PC-3 (cell line): ENCODE data around the gene ANKRD23. TPM values are rescaled to one million over a fixed set of nuclear protein-coding genes. Genes with fewer than 3 reads are reported as not detected.

ENCODE experiments used
- ATAC-seq: fragments of 200-7000 bp; cut with Tn5 transposase; 2 replicates; pipeline ENCODE4 v1.9.1; 2020; ENCODE audit warnings: mild to moderate bottlenecking, moderate library complexity
- BruUV-seq: library from RNA; stranded (reverse); fragments of 400-500 nt; replicated peaks from 2 replicates; lab custom pipeline; 2021; lab: Mats Ljungman, UMichigan
- CTCF ChIA-PET: fragments of 300-600 bp; sonication (Branson Sonifier 250); formaldehyde crosslinking; loops from one replicate; lab custom pipeline; 2022; ENCODE audit warnings: antibody characterized with exemption; lab: Charles Lee
- POLR2A ChIA-PET: fragments of 300-600 bp; sonication (Branson Sonifier 250); formaldehyde crosslinking; loops from one replicate; lab custom pipeline; 2022; ENCODE audit warnings: antibody characterized with exemption; ENCODE audit not compliant: unreplicated experiment; lab: Charles Lee
- DNase-seq: peaks from one replicate; pipeline ENCODE4 v3.0.0-alpha.2; 2015
- H2AFZ ChIP-seq: fragments of 300-600 bp; sonication (generic); 2 replicates; pipeline ENCODE4 v1.6.0; 2016; ENCODE audit warnings: antibody characterized with exemption, low read length
- H3F3A ChIP-seq: fragments of 300-600 bp; sonication (generic); one replicate; pipeline ENCODE4 v1.6.0; 2017; ENCODE audit warnings: antibody characterized with exemption, low read length, control low read depth, mild to moderate bottlenecking; ENCODE audit not compliant: unreplicated experiment
- H3K27ac ChIP-seq: fragments of 300-600 bp; sonication (generic); 2 replicates; pipeline ENCODE4 v1.5.1; 2016; ENCODE audit warnings: mild to moderate bottlenecking, low read length
- H3K27me3 ChIP-seq: fragments of 300-600 bp; sonication (generic); 2 replicates; pipeline ENCODE4 v1.6.1; 2016; ENCODE audit warnings: low read length, mixed read lengths
- H3K36me3 ChIP-seq: fragments of 300-600 bp; sonication (generic); 2 replicates; pipeline ENCODE4 v1.6.1; 2016; ENCODE audit warnings: low read depth, mixed run types, low read length, mixed read lengths
- H3K4me1 ChIP-seq: fragments of 300-600 bp; sonication (generic); 2 replicates; pipeline ENCODE4 v1.5.1; 2016; ENCODE audit warnings: low read length; ENCODE audit not compliant: insufficient read depth
- H3K4me2 ChIP-seq: fragments of 300-600 bp; sonication (generic); 2 replicates; pipeline ENCODE4 v1.6.0; 2016; ENCODE audit warnings: low read length
- H3K4me3 ChIP-seq: fragments of 300-600 bp; sonication (generic); 2 replicates; pipeline ENCODE4 v1.5.1; 2016; ENCODE audit warnings: mild to moderate bottlenecking, low read length, mixed read lengths
- H3K79me2 ChIP-seq: fragments of 300-600 bp; sonication (generic); 2 replicates; pipeline ENCODE4 v1.6.1; 2017; ENCODE audit warnings: low read length, mixed read lengths
- H3K9ac ChIP-seq: fragments of 300-600 bp; sonication (generic); 2 replicates; pipeline ENCODE4 v1.6.0; 2016; ENCODE audit warnings: mild to moderate bottlenecking, low read length
- H3K9me2 ChIP-seq: fragments of 300-600 bp; sonication (generic); replicated peaks from 2 replicates; pipeline ENCODE4 v1.6.1; 2016; ENCODE audit warnings: mixed run types, low read length, mixed read lengths
- H3K9me3 ChIP-seq: fragments of 300-600 bp; sonication (generic); 2 replicates; pipeline ENCODE4 v1.6.1; 2016; ENCODE audit warnings: low read length, mixed read lengths
- H4K20me1 ChIP-seq: fragments of 300-600 bp; sonication (generic); 2 replicates; pipeline ENCODE4 v1.6.1; 2016; ENCODE audit warnings: low read length, mixed read lengths
- CTCF ChIP-seq: fragments of 300-600 bp; sonication (generic); conservative IDR thresholded peaks from 2 replicates; pipeline ENCODE4 v1.5.1; 2017; ENCODE audit warnings: antibody characterized with exemption, low read depth, mild to moderate bottlenecking, low read length
- EZH2 ChIP-seq: fragments of 300-600 bp; sonication (generic); IDR thresholded peaks from one replicate; pipeline ENCODE4 v1.6.1; 2017; ENCODE audit warnings: antibody characterized with exemption, mild to moderate bottlenecking, low read length; ENCODE audit not compliant: unreplicated experiment
- EZH2phosphoT487 ChIP-seq: fragments of 300-600 bp; sonication (generic); IDR thresholded peaks from 2 replicates; pipeline ENCODE4 v1.6.1; 2018; ENCODE audit warnings: mild to moderate bottlenecking, antibody characterized with exemption, low read length, borderline replicate concordance
- intact Hi-C: fragments of 100-400 bp; cut with micrococcal nuclease; formaldehyde crosslinking; loops from 2 replicates; pipeline ENCODE4 v1.9.0; 2023
- total RNA-seq: library from RNA; depleted of rRNA; stranded (reverse); fragments of >200 nt; gene quantifications from 2 replicates; pipeline ENCODE4 v1.2.3, GENCODE V29; 2014

ANKRD23 gene
- total RNA-seq, 1 experiment from 2014 or later, result 8.2 TPM

GRCh38 chr2:96810783-96811192, 33.0 kb downstream of the ANKRD23 start:
- H2AFZ ChIP-seq, result no peak overlapping the region
- TF ChIP-seq CTCF (no peak), EZH2phosphoT487 (no peak), EZH2 (no peak)
- intact Hi-C loops, result no loop called here
- no peaks in the 10 kb centered on the region for H3F3A ChIP-seq
- peaks cover 5% of the 10 kb centered on the region; the same call in 1 of the 2 replicates for H3K4me1 ChIP-seq
- no peaks in the 10 kb centered on the region for H3K9me3 ChIP-seq
- POLR2A ChIA-PET, result no interaction called here
- no peaks in the 10 kb centered on the region for H3K27me3 ChIP-seq
- no peak overlapping the region for H3K4me3 ChIP-seq
- no peaks in the 10 kb centered on the region for H4K20me1 ChIP-seq
- no peak for DNase-seq
- H3K9me2 ChIP-seq, result no peaks in the 10 kb centered on the region
- no peak overlapping the region for H3K4me2 ChIP-seq
- CTCF ChIA-PET, result no interaction called here
- no peaks in the 10 kb centered on the region for H3K36me3 ChIP-seq
- no peaks in the 10 kb centered on the region for H3K79me2 ChIP-seq
- no peak overlapping the region for H3K27ac ChIP-seq
- H3K9ac ChIP-seq, result no peak overlapping the region
- BruUV-seq, result TSS peak; percentile 30
- no peak for ATAC-seq

GRCh38 chr2:96809951-96810782, 33.7 kb downstream of the ANKRD23 start:
- H3F3A ChIP-seq, result no peaks in the 10 kb centered on the region
- no peaks in the 10 kb centered on the region for H3K9me2 ChIP-seq
- no peak for DNase-seq
- POLR2A ChIA-PET, result no interaction called here
- no peaks in the 10 kb centered on the region for H3K36me3 ChIP-seq
- intact Hi-C loops, result no loop called here
- H3K4me1 ChIP-seq, result peaks cover 4% of the 10 kb centered on the region; the same call in 1 of the 2 replicates
- H3K4me2 ChIP-seq, result no peak overlapping the region
- H3K9me3 ChIP-seq, result no peaks in the 10 kb centered on the region
- no peak overlapping the region for H3K27ac ChIP-seq
- TF ChIP-seq CTCF (no peak), EZH2 (no peak), EZH2phosphoT487 (no peak)
- BruUV-seq, result no TSS peak
- H3K27me3 ChIP-seq, result no peaks in the 10 kb centered on the region
- CTCF ChIA-PET, result no interaction called here
- H2AFZ ChIP-seq, result no peak overlapping the region
- no peak overlapping the region for H3K9ac ChIP-seq
- H3K4me3 ChIP-seq, result no peak overlapping the region
- H4K20me1 ChIP-seq, result no peaks in the 10 kb centered on the region
- no peaks in the 10 kb centered on the region for H3K79me2 ChIP-seq
- ATAC-seq, result no peak

- no peak overlapping the region for H2AFZ ChIP-seq
- no peak overlapping the region for H3K9ac ChIP-seq
- intact Hi-C loops, result no loop called here
- no peaks in the 10 kb centered on the region for H3K9me3 ChIP-seq
- CTCF ChIA-PET, result no interaction called here
- no peaks in the 10 kb centered on the region for H3K79me2 ChIP-seq
- no peak overlapping the region for H3K4me2 ChIP-seq
- no peaks in the 10 kb centered on the region for H3K27me3 ChIP-seq
- H3K27ac ChIP-seq, result no peak overlapping the region
- no peak for ATAC-seq
- H3K36me3 ChIP-seq, result no peaks in the 10 kb centered on the region
- TF ChIP-seq EZH2phosphoT487, result no peak
- no peak for TF ChIP-seq CTCF
- TF ChIP-seq EZH2, result no peak
- no peaks in the 10 kb centered on the region for H3K4me1 ChIP-seq
- H3F3A ChIP-seq, result no peaks in the 10 kb centered on the region
- H3K4me3 ChIP-seq, result no peak overlapping the region
- H3K9me2 ChIP-seq, result no peaks in the 10 kb centered on the region
- no peak for DNase-seq
- BruUV-seq, result no TSS peak
- POLR2A ChIA-PET, result no interaction called here
- H4K20me1 ChIP-seq, result no peaks in the 10 kb centered on the region
Observed at GRCh38 chr2:96809216-96809882, 34.5 kb downstream of the ANKRD23 start.
